Hepatocyte (in vitro differentiated cells): ENCODE data around the gene SPANXN2. TPM values are rescaled to one million over a fixed set of nuclear protein-coding genes. Genes with fewer than 3 reads are reported as not detected.
A peak's percentile ranks its signal among the peaks of the same experiment; 100 is the strongest.

Experiments used
- DNase-seq: peaks from one replicate; pipeline ENCODE4 v3.0.0-alpha.2; 2016; ENCODE audit warnings: low spot score
- H2AFZ ChIP-seq: fragments of 200-600 bp; sonication (generic); 2 replicates; pipeline ENCODE4 v1.6.0; 2016; ENCODE audit warnings: antibody characterized with exemption, mild to moderate bottlenecking
- H3K27ac ChIP-seq: fragments of 200-600 bp; sonication (generic); 2 replicates; pipeline ENCODE4 v1.5.1; 2016; ENCODE audit warnings: mild to moderate bottlenecking
- H3K27me3 ChIP-seq: fragments of 200-600 bp; sonication (generic); 2 replicates; pipeline ENCODE4 v1.6.1; 2016
- H3K36me3 ChIP-seq: fragments of 200-600 bp; sonication (generic); replicated peaks from 2 replicates; pipeline ENCODE4 v1.5.1; 2016; ENCODE audit warnings: low read depth; ENCODE audit not compliant: insufficient read depth
- H3K4me1 ChIP-seq: fragments of 200-600 bp; sonication (generic); 2 replicates; pipeline ENCODE4 v1.5.1; 2016; ENCODE audit warnings: mild to moderate bottlenecking, moderate library complexity; ENCODE audit not compliant: insufficient read depth
- H3K4me2 ChIP-seq: fragments of 200-600 bp; sonication (generic); 2 replicates; pipeline ENCODE4 v1.6.0; 2016
- H3K4me3 ChIP-seq: fragments of 200-600 bp; sonication (generic); 2 replicates; pipeline ENCODE4 v1.5.1; 2016; ENCODE audit warnings: mild to moderate bottlenecking
- H3K79me2 ChIP-seq: fragments of 200-600 bp; sonication (generic); 2 replicates; pipeline ENCODE4 v1.6.0; 2017; ENCODE audit warnings: mild to moderate bottlenecking
- H3K9me2 ChIP-seq: fragments of 200-600 bp; sonication (generic); replicated peaks from 2 replicates; pipeline ENCODE4 v1.6.0; 2017; ENCODE audit warnings: mild to moderate bottlenecking; ENCODE audit not compliant: insufficient read depth
- H3K9me3 ChIP-seq: fragments of 200-600 bp; sonication (generic); 2 replicates; pipeline ENCODE4 v1.5.1; 2016; ENCODE audit warnings: low read depth, mild to moderate bottlenecking
- H4K20me1 ChIP-seq: fragments of 200-600 bp; sonication (generic); 2 replicates; pipeline ENCODE4 v1.6.0; 2016; ENCODE audit warnings: mild to moderate bottlenecking; ENCODE audit not compliant: insufficient read depth, poor library complexity, severe bottlenecking
- EZH2 ChIP-seq: fragments of 200-600 bp; sonication (generic); IDR thresholded peaks from 2 replicates; pipeline ENCODE4 v1.6.1; 2016; ENCODE audit warnings: antibody characterized with exemption, mild to moderate bottlenecking, borderline replicate concordance
- EZH2phosphoT487 ChIP-seq: fragments of 200-600 bp; sonication (generic); IDR thresholded peaks from one replicate; pipeline ENCODE4 v1.6.1; 2018; ENCODE audit warnings: antibody characterized with exemption, mild to moderate bottlenecking, low read depth, moderate library complexity; ENCODE audit not compliant: unreplicated experiment, severe bottlenecking
- WGBS: methylation state at CpG from one replicate; pipeline ENCODE4 v1.1.6; 2016; ENCODE audit warnings: low lambda C conversion rate; ENCODE audit errors: missing lambda C conversion rate; 5-methylcytosine and 5-hydroxymethylcytosine counted together
- polyA plus RNA-seq: library from polyadenylated mRNA; unstranded; fragments of >200 nt; fragmentation: Nextera tagmentation; extraction: Ambion mirVana; gene quantifications from 2 replicates; pipeline ENCODE4 v1.2.1, GENCODE V29; 2016
- total RNA-seq: library from RNA; depleted of rRNA; stranded (reverse); fragments of >200 nt; gene quantifications from 2 replicates; pipeline ENCODE4 v1.2.3, GENCODE V29; 2014
- TF ChIP-seq, protein P1 (sequence below): fragments of 200-600 bp; sonication (generic); IDR thresholded peaks from 2 replicates; pipeline ENCODE4 v1.5.1; 2016; ENCODE audit warnings: antibody characterized with exemption, mild to moderate bottlenecking; ENCODE audit not compliant: poor library complexity

The SPANXN2 gene
- total and polyA plus RNA-seq, 2 experiments from 2014 or later, result not detected

DNA sequence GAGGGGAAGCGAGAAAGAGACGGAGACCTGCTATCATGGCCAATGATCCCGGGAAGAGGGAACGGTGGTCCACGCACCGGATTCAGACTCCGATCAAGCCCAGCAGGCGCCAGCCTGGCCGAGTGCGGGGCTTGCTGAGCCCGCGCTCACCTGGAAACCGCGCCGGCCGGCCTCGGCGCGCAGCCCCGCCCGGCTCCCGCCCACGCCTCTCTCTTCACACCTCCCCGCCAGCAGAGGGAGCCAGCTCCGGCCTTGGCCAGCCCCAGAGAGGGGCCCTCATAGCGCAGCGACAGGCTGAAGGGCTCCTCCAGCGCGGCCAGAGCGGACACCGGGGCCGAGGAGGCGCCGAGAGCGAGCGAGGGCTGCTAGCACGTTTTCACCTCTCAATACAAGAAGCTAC, 36.8 kb upstream of the SPANXN2 start:
- Histone ChIP-seq H3K27ac (no peak overlapping the region), H3K9me2 (no peaks in the 10 kb centered on the region), H2AFZ (no peak overlapping the region), H3K4me2 (no peak overlapping the region), H3K9me3 (no peaks in the 10 kb centered on the region), H3K36me3 (no peaks in the 10 kb centered on the region), H3K79me2 (no peaks in the 10 kb centered on the region), H4K20me1 (no peaks in the 10 kb centered on the region), H3K4me1 (no peaks in the 10 kb centered on the region), H3K27me3 (no peaks in the 10 kb centered on the region), H3K4me3 (no peak overlapping the region)
- DNase-seq, result peak; percentile 5
- WGBS, result 89% methylated on average over 21 of the region's 37 CpGs
- TF ChIP-seq EZH2phosphoT487, result no peak
- TF ChIP-seq, protein P1, sequence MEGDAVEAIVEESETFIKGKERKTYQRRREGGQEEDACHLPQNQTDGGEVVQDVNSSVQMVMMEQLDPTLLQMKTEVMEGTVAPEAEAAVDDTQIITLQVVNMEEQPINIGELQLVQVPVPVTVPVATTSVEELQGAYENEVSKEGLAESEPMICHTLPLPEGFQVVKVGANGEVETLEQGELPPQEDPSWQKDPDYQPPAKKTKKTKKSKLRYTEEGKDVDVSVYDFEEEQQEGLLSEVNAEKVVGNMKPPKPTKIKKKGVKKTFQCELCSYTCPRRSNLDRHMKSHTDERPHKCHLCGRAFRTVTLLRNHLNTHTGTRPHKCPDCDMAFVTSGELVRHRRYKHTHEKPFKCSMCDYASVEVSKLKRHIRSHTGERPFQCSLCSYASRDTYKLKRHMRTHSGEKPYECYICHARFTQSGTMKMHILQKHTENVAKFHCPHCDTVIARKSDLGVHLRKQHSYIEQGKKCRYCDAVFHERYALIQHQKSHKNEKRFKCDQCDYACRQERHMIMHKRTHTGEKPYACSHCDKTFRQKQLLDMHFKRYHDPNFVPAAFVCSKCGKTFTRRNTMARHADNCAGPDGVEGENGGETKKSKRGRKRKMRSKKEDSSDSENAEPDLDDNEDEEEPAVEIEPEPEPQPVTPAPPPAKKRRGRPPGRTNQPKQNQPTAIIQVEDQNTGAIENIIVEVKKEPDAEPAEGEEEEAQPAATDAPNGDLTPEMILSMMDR, result no peak
- no peak for TF ChIP-seq EZH2

DNA sequence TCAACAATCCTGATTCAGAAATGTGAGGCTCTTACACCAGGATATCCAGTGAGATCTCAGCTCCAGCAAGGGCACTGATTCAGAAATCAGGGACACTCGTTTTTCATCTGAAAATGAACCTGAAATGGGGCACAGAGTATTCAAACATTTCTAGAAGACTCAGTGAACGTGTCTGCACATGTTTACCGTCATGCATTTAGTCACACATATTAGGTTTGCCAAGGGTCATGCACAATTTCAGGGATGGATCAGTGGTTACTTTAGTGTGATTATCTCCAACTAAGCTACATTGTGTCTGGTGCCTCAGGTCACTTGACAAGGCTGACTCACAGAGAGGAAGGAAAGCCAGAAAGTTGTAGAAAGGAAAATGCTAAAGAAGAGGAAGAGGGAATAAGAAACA, 33.6 kb upstream of the SPANXN2 start:
- Histone ChIP-seq H3K79me2 (no peaks in the 10 kb centered on the region), H3K4me3 (no peak overlapping the region), H3K4me1 (no peaks in the 10 kb centered on the region), H3K27me3 (no peaks in the 10 kb centered on the region), H3K9me3 (no peaks in the 10 kb centered on the region), H3K4me2 (no peak overlapping the region), H4K20me1 (no peaks in the 10 kb centered on the region), H2AFZ (no peak overlapping the region), H3K36me3 (no peaks in the 10 kb centered on the region), H3K27ac (no peak overlapping the region), H3K9me2 (no peaks in the 10 kb centered on the region)
- 49% methylated on average over 3 of the region's 3 CpGs for WGBS
- TF ChIP-seq EZH2phosphoT487 (no peak), EZH2 (no peak)
- TF ChIP-seq, protein P1, result no peak
- no peak for DNase-seq

DNA sequence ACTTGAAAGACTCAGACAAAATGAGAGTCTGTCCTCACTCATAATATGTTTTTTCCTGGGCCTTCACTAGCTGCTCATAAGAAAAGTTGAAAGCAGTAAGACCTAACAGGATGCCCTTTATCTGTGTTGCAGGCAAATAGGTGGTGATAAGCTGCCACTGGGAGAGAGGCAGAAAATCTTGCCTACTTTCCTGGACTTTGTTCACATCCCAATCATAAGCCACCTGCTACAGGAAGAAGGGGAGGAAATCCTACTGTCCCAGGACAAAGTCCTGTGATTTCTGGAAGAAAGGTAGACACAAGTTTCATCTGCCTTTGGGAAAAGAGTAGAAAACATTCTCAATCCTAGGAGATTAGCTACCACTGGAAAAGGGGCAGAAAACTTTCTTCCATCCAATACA, 13.3 kb upstream of the SPANXN2 start:
- Histone ChIP-seq H3K4me1 (no peaks in the 10 kb centered on the region), H4K20me1 (no peaks in the 10 kb centered on the region), H2AFZ (no peak overlapping the region), H3K9me2 (no peaks in the 10 kb centered on the region), H3K36me3 (no peaks in the 10 kb centered on the region), H3K27me3 (no peaks in the 10 kb centered on the region), H3K4me2 (no peak overlapping the region), H3K27ac (no peak overlapping the region), H3K79me2 (no peaks in the 10 kb centered on the region), H3K4me3 (no peak overlapping the region), H3K9me3 (no peaks in the 10 kb centered on the region)
- TF ChIP-seq EZH2, result no peak
- DNase-seq, result no peak

DNA sequence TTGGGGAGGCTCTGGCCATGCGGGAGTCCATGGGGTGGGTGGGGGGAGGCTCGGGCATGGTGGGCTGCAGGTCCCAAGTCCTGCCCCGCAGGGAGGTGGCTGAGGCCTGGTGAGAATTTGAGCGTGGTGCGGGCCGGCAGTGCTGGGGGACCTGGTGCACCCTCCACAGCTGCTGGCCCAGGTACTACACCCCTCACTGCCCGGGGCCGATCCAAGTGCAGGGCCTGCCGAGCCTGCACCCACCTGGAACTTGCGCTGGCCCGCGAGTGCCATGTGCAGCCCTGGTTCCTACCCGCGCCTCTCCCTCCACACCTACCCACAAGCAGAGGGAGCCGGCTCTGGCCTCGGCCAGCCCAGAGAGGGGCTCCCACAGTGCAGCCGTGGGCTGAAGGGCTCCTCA, 5.7 kb upstream of the SPANXN2 start:
- WGBS, result 95% methylated on average over 7 of the region's 17 CpGs
- Histone ChIP-seq H3K4me1 (no peaks in the 10 kb centered on the region), H3K4me3 (no peak overlapping the region), H3K9me3 (no peaks in the 10 kb centered on the region), H3K79me2 (no peaks in the 10 kb centered on the region), H3K9me2 (no peaks in the 10 kb centered on the region), H3K27ac (no peak overlapping the region), H3K4me2 (no peak overlapping the region), H4K20me1 (no peaks in the 10 kb centered on the region), H2AFZ (no peak overlapping the region), H3K36me3 (no peaks in the 10 kb centered on the region), H3K27me3 (no peaks in the 10 kb centered on the region)
- no peak for DNase-seq
- TF ChIP-seq EZH2 (no peak), EZH2phosphoT487 (no peak)
- TF ChIP-seq, protein P1, result no peak
